WERI-Rb-1 (cell line): ENCODE measurements around the gene GOLIM4.

Source experiments
- DNase-seq: peaks from one replicate; pipeline ENCODE4 v3.0.0-alpha.2; 2020
- H3K27ac ChIP-seq: fragments of 250-450 bp; sonication (Bioruptor Pico); 2 replicates; pipeline ENCODE4 v1.5.1; 2020; ENCODE audit warnings: mild to moderate bottlenecking, moderate library complexity
- H3K27me3 ChIP-seq: fragments of 250-450 bp; sonication (Bioruptor Pico); 2 replicates; pipeline ENCODE4 v1.5.1; 2021; ENCODE audit warnings: mild to moderate bottlenecking, low read depth, moderate library complexity; ENCODE audit not compliant: insufficient read depth, severe bottlenecking
- H3K36me3 ChIP-seq: fragments of 250-450 bp; sonication (Bioruptor Pico); 2 replicates; pipeline ENCODE4 v1.5.1; 2020; ENCODE audit warnings: mild to moderate bottlenecking, moderate library complexity
- H3K4me3 ChIP-seq: 2 replicates; pipeline ENCODE4 v1.5.1; 2011; ENCODE audit warnings: low read depth, mild to moderate bottlenecking, control low read depth, low read length
- H3K9me3 ChIP-seq: fragments of 250-450 bp; sonication (Bioruptor Pico); 2 replicates; pipeline ENCODE4 v1.5.1; 2021; ENCODE audit warnings: mild to moderate bottlenecking, moderate library complexity; ENCODE audit not compliant: severe bottlenecking
- CTCF ChIP-seq: IDR thresholded peaks from 2 replicates; pipeline ENCODE4 v1.5.1; 2011; ENCODE audit warnings: low read depth, mild to moderate bottlenecking, control low read depth, inconsistent platforms, low read length

The GOLIM4 gene

GRCh38 chr3:167991213-167991612 is 104.5 kb downstream of the GOLIM4 start:
- Histone ChIP-seq H3K27ac (no peak overlapping the region), H3K27me3 (no peaks in the 10 kb centered on the region), H3K9me3 (no peaks in the 10 kb centered on the region), H3K36me3 (no peaks in the 10 kb centered on the region), H3K4me3 (no peak overlapping the region)
- DNase-seq = no peak
- TF ChIP-seq CTCF = no peak

- H3K27ac ChIP-seq = no peak overlapping the region
- H3K4me3 ChIP-seq = no peak overlapping the region
- no peaks in the 10 kb centered on the region for H3K36me3 ChIP-seq
- no peak for DNase-seq
- H3K27me3 ChIP-seq = no peaks in the 10 kb centered on the region
- H3K9me3 ChIP-seq = no peaks in the 10 kb centered on the region
- TF ChIP-seq CTCF = no peak
Observed at GRCh38 chr3:167989999-167990398, 105.7 kb downstream of the GOLIM4 start.

- DNase-seq = no peak
- TF ChIP-seq CTCF = no peak
- no peaks in the 10 kb centered on the region for H3K27me3 ChIP-seq
- no peaks in the 10 kb centered on the region for H3K36me3 ChIP-seq
- no peak overlapping the region for H3K27ac ChIP-seq
- no peak overlapping the region for H3K4me3 ChIP-seq
- no peaks in the 10 kb centered on the region for H3K9me3 ChIP-seq
Observed at GRCh38 chr3:167989066-167989465, 106.7 kb downstream of the GOLIM4 start.

- no peak for TF ChIP-seq CTCF
- DNase-seq = no peak
- no peaks in the 10 kb centered on the region for H3K9me3 ChIP-seq
- H3K36me3 ChIP-seq = no peaks in the 10 kb centered on the region
- no peak overlapping the region for H3K27ac ChIP-seq
- no peaks in the 10 kb centered on the region for H3K27me3 ChIP-seq
- no peak overlapping the region for H3K4me3 ChIP-seq
Observed at GRCh38 chr3:167983583-167983982, 112.1 kb downstream of the GOLIM4 start.

GRCh38 chr3:167978486-167978885 is 117.2 kb downstream of the GOLIM4 start:
- no peak for DNase-seq
- no peaks in the 10 kb centered on the region for H3K27me3 ChIP-seq
- no peaks in the 10 kb centered on the region for H3K9me3 ChIP-seq
- H3K4me3 ChIP-seq = no peak overlapping the region
- H3K27ac ChIP-seq = no peak overlapping the region
- no peaks in the 10 kb centered on the region for H3K36me3 ChIP-seq
- no peak for TF ChIP-seq CTCF

- Histone ChIP-seq H3K27ac (no peak overlapping the region), H3K4me3 (no peak overlapping the region), H3K36me3 (no peaks in the 10 kb centered on the region), H3K27me3 (no peaks in the 10 kb centered on the region), H3K9me3 (no peaks in the 10 kb centered on the region)
- TF ChIP-seq CTCF = no peak
- no peak for DNase-seq
Observed at GRCh38 chr3:167978071-167978470, 117.7 kb downstream of the GOLIM4 start.
